ENCODE measurements around the gene UGT2A3.

UGT2A3 gene

GRCh38 chr4:68917016-68917415 lies 34.6 kb downstream of the UGT2A3 start:
- in situ Hi-C loops (cut with MboI; ENCODE audit: low sequenced_read_pairs): no loop called here

- in situ Hi-C loops (cut with MboI; ENCODE audit: low sequenced_read_pairs): no loop called here
These were observed 38.8 kb downstream of the UGT2A3 start for GRCh38 chr4:68912807-68913206.

GRCh38 chr4:68909385-68909784 lies 42.2 kb downstream of the UGT2A3 start:
- in situ Hi-C loops (cut with MboI; ENCODE audit: low sequenced_read_pairs): no loop called here

GRCh38 chr4:68907788-68908700 lies 43.6 kb downstream of the UGT2A3 start:
- in situ Hi-C loops (cut with MboI; ENCODE audit: low sequenced_read_pairs): no loop called here

GRCh38 chr4:68907245-68907644 lies 44.4 kb downstream of the UGT2A3 start:
- in situ Hi-C loops (cut with MboI; ENCODE audit: low sequenced_read_pairs): no loop called here

- in situ Hi-C loops (cut with MboI; ENCODE audit: low sequenced_read_pairs): no loop called here
These were observed 44.8 kb downstream of the UGT2A3 start for GRCh38 chr4:68906780-68907137.

GRCh38 chr4:68905939-68906779 lies 45.4 kb downstream of the UGT2A3 start:
- in situ Hi-C loops (cut with MboI; ENCODE audit: low sequenced_read_pairs): no loop called here

- in situ Hi-C loops (cut with MboI; ENCODE audit: low sequenced_read_pairs): no loop called here
These were observed 46.0 kb downstream of the UGT2A3 start for GRCh38 chr4:68905598-68905938.

GRCh38 chr4:68904786-68905185 lies 46.8 kb downstream of the UGT2A3 start:
- in situ Hi-C loops (cut with MboI; ENCODE audit: low sequenced_read_pairs): no loop called here

- in situ Hi-C loops (cut with MboI; ENCODE audit: low sequenced_read_pairs): no loop called here
These were observed 54.9 kb downstream of the UGT2A3 start for GRCh38 chr4:68896749-68897148.

GRCh38 chr4:68895561-68896198 lies 55.9 kb downstream of the UGT2A3 start:
- in situ Hi-C loops (cut with MboI; ENCODE audit: low sequenced_read_pairs): no loop called here

- in situ Hi-C loops (cut with MboI; ENCODE audit: low sequenced_read_pairs): no loop called here
These were observed 58.7 kb downstream of the UGT2A3 start for GRCh38 chr4:68892861-68893260.

GRCh38 chr4:68891678-68892077 lies 59.9 kb downstream of the UGT2A3 start:
- in situ Hi-C loops (cut with MboI; ENCODE audit: low sequenced_read_pairs): no loop called here

- in situ Hi-C loops (cut with MboI; ENCODE audit: low sequenced_read_pairs): no loop called here
These were observed 66.1 kb downstream of the UGT2A3 start for GRCh38 chr4:68885545-68885944.

GRCh38 chr4:68883870-68884269 lies 67.7 kb downstream of the UGT2A3 start:
- in situ Hi-C loops (cut with MboI; ENCODE audit: low sequenced_read_pairs): no loop called here

Measured in hTERT RPE-1 (cell line).